ENCODE results near the gene EEIG2.

Gene EEIG2

DNA sequence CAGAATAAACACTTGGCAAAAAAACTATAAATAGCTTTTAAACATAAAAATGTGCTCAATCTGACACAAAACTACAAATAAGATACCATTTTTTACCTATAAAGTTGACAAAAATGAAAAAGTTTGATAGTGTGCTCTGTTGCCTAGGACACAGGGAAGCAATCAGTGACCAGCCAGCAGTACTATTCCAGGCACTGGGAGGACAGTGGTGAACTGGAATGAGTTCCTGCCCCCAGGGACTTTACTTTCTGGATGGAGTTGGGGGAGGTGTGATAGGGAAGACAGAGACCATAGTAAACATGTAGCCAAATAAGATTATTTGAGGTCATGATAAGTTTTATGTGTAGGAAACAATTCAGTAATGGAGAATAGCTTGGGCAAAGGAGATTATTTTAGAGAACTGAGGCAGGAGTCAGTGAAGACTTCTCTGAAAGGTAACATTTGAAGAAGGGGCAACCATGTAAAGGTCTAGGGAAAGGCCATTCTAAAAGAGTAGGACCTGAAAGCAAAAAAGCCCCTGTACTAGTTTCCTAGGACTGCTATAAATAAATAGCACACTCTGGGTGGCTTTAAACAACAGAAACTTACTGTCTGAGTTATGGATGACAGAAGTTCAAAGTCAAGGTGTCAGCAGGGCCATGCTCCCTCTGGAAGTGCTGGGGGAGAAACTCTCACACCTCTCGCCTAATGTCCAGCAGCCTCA lies 42.0 kb downstream of the EEIG2 start:
- DNase-seq (ENCODE audit: low read depth): no peak
- TF ChIP-seq, protein P1, sequence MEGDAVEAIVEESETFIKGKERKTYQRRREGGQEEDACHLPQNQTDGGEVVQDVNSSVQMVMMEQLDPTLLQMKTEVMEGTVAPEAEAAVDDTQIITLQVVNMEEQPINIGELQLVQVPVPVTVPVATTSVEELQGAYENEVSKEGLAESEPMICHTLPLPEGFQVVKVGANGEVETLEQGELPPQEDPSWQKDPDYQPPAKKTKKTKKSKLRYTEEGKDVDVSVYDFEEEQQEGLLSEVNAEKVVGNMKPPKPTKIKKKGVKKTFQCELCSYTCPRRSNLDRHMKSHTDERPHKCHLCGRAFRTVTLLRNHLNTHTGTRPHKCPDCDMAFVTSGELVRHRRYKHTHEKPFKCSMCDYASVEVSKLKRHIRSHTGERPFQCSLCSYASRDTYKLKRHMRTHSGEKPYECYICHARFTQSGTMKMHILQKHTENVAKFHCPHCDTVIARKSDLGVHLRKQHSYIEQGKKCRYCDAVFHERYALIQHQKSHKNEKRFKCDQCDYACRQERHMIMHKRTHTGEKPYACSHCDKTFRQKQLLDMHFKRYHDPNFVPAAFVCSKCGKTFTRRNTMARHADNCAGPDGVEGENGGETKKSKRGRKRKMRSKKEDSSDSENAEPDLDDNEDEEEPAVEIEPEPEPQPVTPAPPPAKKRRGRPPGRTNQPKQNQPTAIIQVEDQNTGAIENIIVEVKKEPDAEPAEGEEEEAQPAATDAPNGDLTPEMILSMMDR (IDR thresholded peaks at IDR 0.05; ENCODE audit: low read depth, low read length, missing control alignments): no peak

DNA sequence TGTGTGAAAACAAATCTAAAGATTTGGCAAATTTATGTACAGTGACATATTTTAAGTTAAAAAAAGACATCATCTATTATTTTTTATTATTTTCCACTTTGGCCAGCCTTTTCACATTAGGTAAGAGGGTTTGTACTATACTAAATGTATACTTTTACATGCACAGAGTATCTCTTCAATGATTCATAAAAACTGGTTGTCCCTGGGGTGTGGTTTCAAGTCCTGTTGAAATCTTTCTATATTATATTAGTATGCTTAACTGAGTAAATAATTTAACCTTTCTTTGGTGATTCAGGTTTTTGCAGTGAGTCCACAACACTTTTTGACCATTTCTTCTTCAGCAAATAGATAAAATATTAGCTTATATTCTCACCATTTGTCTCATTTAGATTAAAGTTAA lies 45.7 kb downstream of the EEIG2 start:
- no peak for DNase-seq (ENCODE audit: low read depth)
- TF ChIP-seq, protein P1 (IDR thresholded peaks at IDR 0.05; ENCODE audit: low read depth, low read length, missing control alignments): no peak
- H3K4me3 ChIP-seq (ENCODE audit: low read depth, low read length): no peak overlapping the region

More for the DNA sequence above, 42.0 kb downstream of the EEIG2 start:
- no peak overlapping the region for H3K4me3 ChIP-seq (ENCODE audit: low read depth, low read length)

DNA sequence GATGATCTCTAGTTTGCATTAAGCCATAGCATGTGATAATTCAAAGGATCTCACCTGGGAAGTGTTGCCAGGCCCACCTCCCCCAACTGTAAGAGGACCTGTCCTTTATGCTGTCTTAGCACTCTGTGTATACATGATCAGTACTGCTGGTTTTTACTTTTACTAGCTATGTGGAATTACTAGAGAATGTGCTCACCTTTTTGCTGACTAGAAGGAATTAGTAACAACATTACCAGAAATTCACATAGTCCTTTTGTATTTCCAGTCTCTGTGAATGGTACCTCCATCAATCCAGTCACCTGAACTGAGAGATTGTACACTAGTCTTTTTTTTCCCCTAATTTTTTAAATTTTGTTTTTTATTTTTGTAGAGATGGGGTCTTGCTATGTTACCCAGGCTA lies 46.6 kb downstream of the EEIG2 start:
- TF ChIP-seq, protein P1 (IDR thresholded peaks at IDR 0.05; ENCODE audit: low read depth, low read length, missing control alignments): no peak
- DNase-seq (ENCODE audit: low read depth): no peak

DNA sequence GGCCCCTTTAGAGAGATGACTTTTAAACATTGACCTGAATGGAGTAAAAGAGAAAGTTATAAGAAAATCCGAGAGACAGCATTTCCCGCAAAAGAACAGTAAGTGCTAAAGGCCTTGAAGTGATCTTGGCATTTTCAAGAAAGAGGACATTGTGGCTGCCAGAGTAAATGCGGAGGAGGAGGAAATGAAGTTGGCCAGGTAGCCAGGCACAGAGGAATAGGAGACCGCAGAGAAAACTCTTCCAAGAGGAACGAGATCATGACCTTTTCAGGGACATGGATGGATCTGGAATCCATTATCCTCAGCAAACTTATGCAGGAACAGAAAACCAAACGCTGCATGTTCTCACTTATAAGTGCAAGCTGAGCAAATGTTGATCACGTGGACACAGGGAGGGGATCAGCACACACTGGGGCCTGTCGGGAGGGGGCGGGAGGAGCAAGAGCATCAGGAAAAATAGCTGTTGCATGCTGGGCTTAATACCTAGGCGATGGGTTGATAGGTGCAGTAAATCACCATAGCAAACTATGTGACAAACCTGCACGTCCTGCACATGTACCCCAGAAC lies 49.7 kb downstream of the EEIG2 start:
- TF ChIP-seq, protein P1 (IDR thresholded peaks at IDR 0.05; ENCODE audit: low read depth, low read length, missing control alignments): no peak
- no peak for DNase-seq (ENCODE audit: low read depth)
- H3K4me3 ChIP-seq (ENCODE audit: low read depth, low read length): no peak overlapping the region

More for the DNA sequence above, 46.6 kb downstream of the EEIG2 start:
- no peak overlapping the region for H3K4me3 ChIP-seq (ENCODE audit: low read depth, low read length)

Measured in GM12864 (cell line).